NCI-H2196 (cell line): Measurements from ENCODE around the gene JAKMIP3.

Experiments
- DNase-seq: peaks from one replicate; lab custom pipeline; 2025; ENCODE audit not compliant: unreplicated experiment; lab: John Stamatoyannopoulos, UW

The JAKMIP3 gene

GRCh38 chr10:132043861-132044695 is 21.7 kb upstream of the JAKMIP3 start:
- DNase-seq = no peak

GRCh38 chr10:132044803-132045202 is 20.9 kb upstream of the JAKMIP3 start:
- no peak for DNase-seq

GRCh38 chr10:132045324-132045723 is 20.4 kb upstream of the JAKMIP3 start:
- DNase-seq = no peak

- DNase-seq = no peak
These were observed 18.0 kb upstream of the JAKMIP3 start for GRCh38 chr10:132047575-132048293.

GRCh38 chr10:132048294-132048667 is 17.5 kb upstream of the JAKMIP3 start:
- DNase-seq = peak; percentile 3

GRCh38 chr10:132050191-132050590 is 15.6 kb upstream of the JAKMIP3 start:
- no peak for DNase-seq

GRCh38 chr10:132052124-132052523 is 13.6 kb upstream of the JAKMIP3 start:
- no peak for DNase-seq

- DNase-seq = no peak
These were observed 11.2 kb upstream of the JAKMIP3 start for GRCh38 chr10:132054564-132054963.

GRCh38 chr10:132055616-132056015 is 10.1 kb upstream of the JAKMIP3 start:
- DNase-seq = no peak

- no peak for DNase-seq
These were observed 9.1 kb upstream of the JAKMIP3 start for GRCh38 chr10:132056663-132057062.

- no peak for DNase-seq
These were observed 8.5 kb upstream of the JAKMIP3 start for GRCh38 chr10:132057191-132057681.

- DNase-seq = no peak
These were observed 7.5 kb upstream of the JAKMIP3 start for GRCh38 chr10:132058111-132058745.

- no peak for DNase-seq
These were observed 6.7 kb upstream of the JAKMIP3 start for GRCh38 chr10:132058793-132059759.

GRCh38 chr10:132059760-132060508 is 5.8 kb upstream of the JAKMIP3 start:
- DNase-seq = no peak

- no peak for DNase-seq
These were observed 4.7 kb upstream of the JAKMIP3 start for GRCh38 chr10:132061030-132061429.

- no peak for DNase-seq
These were observed 4.3 kb upstream of the JAKMIP3 start for GRCh38 chr10:132061465-132061864.

GRCh38 chr10:132062116-132062515 is 3.6 kb upstream of the JAKMIP3 start:
- no peak for DNase-seq

GRCh38 chr10:132062641-132063390 is 2.9 kb upstream of the JAKMIP3 start:
- no peak for DNase-seq

- DNase-seq = no peak
These were observed 2.3 kb upstream of the JAKMIP3 start for GRCh38 chr10:132063432-132063831.
